HFFc6 (cell line): ENCODE data around the gene SHANK2. TPM values are rescaled to one million over a fixed set of nuclear protein-coding genes. Genes with fewer than 3 reads are reported as not detected.

ENCODE experiments used
- DNase-seq: peaks from one replicate; pipeline ENCODE4 v3.0.0-alpha.2; 2018
- H3K27ac Mint-ChIP-seq: 2 replicates; pipeline ENCODE4 v1.8.0; 2020; ENCODE audit warnings: mild to moderate bottlenecking, mixed read lengths
- H3K27me3 Mint-ChIP-seq: 2 replicates; pipeline ENCODE4 v1.8.0; 2021; ENCODE audit warnings: mild to moderate bottlenecking, moderate library complexity, mixed read lengths; ENCODE audit not compliant: insufficient read depth
- H3K36me3 Mint-ChIP-seq: 2 replicates; pipeline ENCODE4 v1.8.0; 2021; ENCODE audit warnings: low read depth, mixed read lengths
- H3K4me1 Mint-ChIP-seq: 2 replicates; pipeline ENCODE4 v1.8.0; 2020; ENCODE audit warnings: low read depth, mixed read lengths
- H3K4me3 Mint-ChIP-seq: 2 replicates; pipeline ENCODE4 v1.8.0; 2020; ENCODE audit warnings: mild to moderate bottlenecking, moderate library complexity, mixed read lengths
- H3K9me3 Mint-ChIP-seq: 2 replicates; pipeline ENCODE4 v1.8.0; 2020; ENCODE audit warnings: mild to moderate bottlenecking, mixed read lengths
- CTCF ChIP-seq: fragments of 200-600 bp; sonication (generic); IDR thresholded peaks from 2 replicates; pipeline ENCODE4 v1.5.0; 2021; ENCODE audit warnings: antibody characterized with exemption, mild to moderate bottlenecking
- total RNA-seq, 6 experiments: library from RNA; stranded (reverse); fragmentation: NEBNext Ultra II Directional; extraction: Animal tissue kit (Norgen Biotek cat#: 25700); gene quantifications; 2 replicates in 1 of 6; 3 replicates in 5 of 6; pipeline ENCODE4 v1.2.3, GENCODE V29; 2021

SHANK2 gene
- total RNA-seq, 6 experiments from 2014 or later, result 0.77 to 2.0 (median 1.0) TPM

GRCh38 chr11:71203681-71204080 is 48.7 kb downstream of the SHANK2 start:
- Mint-ChIP-seq H3K27me3 (peaks cover 11% of the 10 kb centered on the region), H3K4me3 (no peak overlapping the region), H3K9me3 (peaks cover 21% of the 10 kb centered on the region; the same call in 1 of the 2 replicates), H3K36me3 (no peaks in the 10 kb centered on the region; the same call in 1 of the 2 replicates), H3K27ac (no peak overlapping the region), H3K4me1 (0 out of 2 replicates have a peak, but pooled peaks cover 4% of the 10 kb centered on the region)
- TF ChIP-seq CTCF, result no peak
- no peak for DNase-seq

- Mint-ChIP-seq H3K27me3 (peaks cover 11% of the 10 kb centered on the region), H3K4me1 (0 out of 2 replicates have a peak, but pooled peaks cover 4% of the 10 kb centered on the region), H3K9me3 (peaks cover 18% of the 10 kb centered on the region; the same call in 1 of the 2 replicates), H3K27ac (no peak overlapping the region), H3K4me3 (no peak overlapping the region), H3K36me3 (no peaks in the 10 kb centered on the region; the same call in 1 of the 2 replicates)
- no peak for TF ChIP-seq CTCF
- no peak for DNase-seq
These were observed 49.4 kb downstream of the SHANK2 start for GRCh38 chr11:71202966-71203365.

- H3K9me3 Mint-ChIP-seq, result peaks cover 18% of the 10 kb centered on the region; the same call in 1 of the 2 replicates
- peaks cover 11% of the 10 kb centered on the region for H3K27me3 Mint-ChIP-seq
- no peak overlapping the region for H3K4me3 Mint-ChIP-seq
- H3K27ac Mint-ChIP-seq, result no peak overlapping the region
- H3K36me3 Mint-ChIP-seq, result no peaks in the 10 kb centered on the region; the same call in 1 of the 2 replicates
- TF ChIP-seq CTCF, result no peak
- no peak for DNase-seq
- 0 out of 2 replicates have a peak, but pooled peaks cover 4% of the 10 kb centered on the region for H3K4me1 Mint-ChIP-seq
These were observed 49.8 kb downstream of the SHANK2 start for GRCh38 chr11:71202598-71202944.

Other genes starting within 250 kb of the SHANK2 start
- 10 to 100 TPM; 44.6 to 55.9 (median 48.9) TPM for gene DHCR7, start 195.8 kb upstream of the SHANK2 start, total RNA-seq
- gene NADSYN1, start 200.6 kb upstream of the SHANK2 start, total RNA-seq, result 10 to 100 TPM; 39.3 to 48.0 (median 46.7) TPM